Astrocyte (in vitro differentiated cells and primary cell): ENCODE data around the gene IST1.

ENCODE experiments used
- EZH2 ChIP-seq: IDR thresholded peaks from 2 replicates; pipeline ENCODE4 v1.6.1; 2012; ENCODE audit warnings: mild to moderate bottlenecking, low read length, inconsistent platforms; ENCODE audit not compliant: insufficient read depth
- TF ChIP-seq, protein P1 (sequence below): IDR thresholded peaks from 2 replicates; pipeline ENCODE4 v1.5.1; 2011; ENCODE audit warnings: low read depth, mild to moderate bottlenecking, inconsistent platforms, low read length, moderate library complexity; ENCODE audit not compliant: insufficient read depth

DNA sequence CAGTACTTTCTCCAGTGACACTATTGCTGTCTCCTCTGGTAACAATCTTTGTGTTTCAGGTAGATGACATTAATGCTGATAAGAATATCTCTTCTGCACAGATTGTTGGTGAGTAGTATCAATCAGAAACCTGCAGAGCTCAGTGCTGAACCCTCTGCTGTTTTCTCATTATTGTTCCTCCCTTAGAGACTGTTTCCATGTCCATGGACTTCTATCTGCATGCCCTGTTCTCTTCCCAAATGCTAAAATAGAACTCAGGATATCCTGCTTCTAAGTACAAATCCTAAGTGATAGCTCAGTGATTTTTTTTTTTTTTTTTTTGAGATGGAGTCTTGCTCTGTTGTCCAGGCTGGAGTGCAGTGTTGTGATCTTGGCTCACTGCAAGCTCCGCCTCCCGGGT, 29.4 kb downstream of the IST1 start:
- TF ChIP-seq, protein P1, sequence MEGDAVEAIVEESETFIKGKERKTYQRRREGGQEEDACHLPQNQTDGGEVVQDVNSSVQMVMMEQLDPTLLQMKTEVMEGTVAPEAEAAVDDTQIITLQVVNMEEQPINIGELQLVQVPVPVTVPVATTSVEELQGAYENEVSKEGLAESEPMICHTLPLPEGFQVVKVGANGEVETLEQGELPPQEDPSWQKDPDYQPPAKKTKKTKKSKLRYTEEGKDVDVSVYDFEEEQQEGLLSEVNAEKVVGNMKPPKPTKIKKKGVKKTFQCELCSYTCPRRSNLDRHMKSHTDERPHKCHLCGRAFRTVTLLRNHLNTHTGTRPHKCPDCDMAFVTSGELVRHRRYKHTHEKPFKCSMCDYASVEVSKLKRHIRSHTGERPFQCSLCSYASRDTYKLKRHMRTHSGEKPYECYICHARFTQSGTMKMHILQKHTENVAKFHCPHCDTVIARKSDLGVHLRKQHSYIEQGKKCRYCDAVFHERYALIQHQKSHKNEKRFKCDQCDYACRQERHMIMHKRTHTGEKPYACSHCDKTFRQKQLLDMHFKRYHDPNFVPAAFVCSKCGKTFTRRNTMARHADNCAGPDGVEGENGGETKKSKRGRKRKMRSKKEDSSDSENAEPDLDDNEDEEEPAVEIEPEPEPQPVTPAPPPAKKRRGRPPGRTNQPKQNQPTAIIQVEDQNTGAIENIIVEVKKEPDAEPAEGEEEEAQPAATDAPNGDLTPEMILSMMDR: no peak
- no peak for TF ChIP-seq EZH2
